BE2C (cell line): ENCODE data around the gene PLOD1.
"Not testable (repeated sequence)": the region's sequence is repeated elsewhere in the genome, so short reads cannot be mapped to it uniquely, and the experiment has no call there.

Experiments used
- DNase-seq: peaks from one replicate; pipeline ENCODE4 v3.0.0-alpha.2; 2020
- H3K27me3 ChIP-seq: fragments of 250-450 bp; sonication (Bioruptor Pico); 2 replicates; pipeline ENCODE4 v1.5.1; 2020; ENCODE audit warnings: mild to moderate bottlenecking
- H3K36me3 ChIP-seq: fragments of 250-450 bp; sonication (Bioruptor Pico); 2 replicates; pipeline ENCODE4 v1.5.1; 2020; ENCODE audit warnings: mild to moderate bottlenecking
- H3K4me1 ChIP-seq: fragments of 250-450 bp; sonication (Bioruptor Pico); 2 replicates; pipeline ENCODE4 v1.5.1; 2020
- H3K4me3 ChIP-seq: 2 replicates; pipeline ENCODE4 v1.5.1; 2011; ENCODE audit warnings: low read depth, low read length
- H3K9me3 ChIP-seq: fragments of 250-450 bp; sonication (Bioruptor Pico); 2 replicates; pipeline ENCODE4 v1.5.1; 2020
- TF ChIP-seq, protein P1 (sequence below): IDR thresholded peaks from 2 replicates; pipeline ENCODE4 v1.5.1; 2012; ENCODE audit warnings: mild to moderate bottlenecking, low read depth, low read length

Gene PLOD1

GRCh38 chr1:11888877-11889208 is 45.7 kb upstream of the PLOD1 start:
- DNase-seq, result no peak
- TF ChIP-seq, protein P1, sequence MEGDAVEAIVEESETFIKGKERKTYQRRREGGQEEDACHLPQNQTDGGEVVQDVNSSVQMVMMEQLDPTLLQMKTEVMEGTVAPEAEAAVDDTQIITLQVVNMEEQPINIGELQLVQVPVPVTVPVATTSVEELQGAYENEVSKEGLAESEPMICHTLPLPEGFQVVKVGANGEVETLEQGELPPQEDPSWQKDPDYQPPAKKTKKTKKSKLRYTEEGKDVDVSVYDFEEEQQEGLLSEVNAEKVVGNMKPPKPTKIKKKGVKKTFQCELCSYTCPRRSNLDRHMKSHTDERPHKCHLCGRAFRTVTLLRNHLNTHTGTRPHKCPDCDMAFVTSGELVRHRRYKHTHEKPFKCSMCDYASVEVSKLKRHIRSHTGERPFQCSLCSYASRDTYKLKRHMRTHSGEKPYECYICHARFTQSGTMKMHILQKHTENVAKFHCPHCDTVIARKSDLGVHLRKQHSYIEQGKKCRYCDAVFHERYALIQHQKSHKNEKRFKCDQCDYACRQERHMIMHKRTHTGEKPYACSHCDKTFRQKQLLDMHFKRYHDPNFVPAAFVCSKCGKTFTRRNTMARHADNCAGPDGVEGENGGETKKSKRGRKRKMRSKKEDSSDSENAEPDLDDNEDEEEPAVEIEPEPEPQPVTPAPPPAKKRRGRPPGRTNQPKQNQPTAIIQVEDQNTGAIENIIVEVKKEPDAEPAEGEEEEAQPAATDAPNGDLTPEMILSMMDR, result no peak
- no peak overlapping the region for H3K4me3 ChIP-seq

DNA sequence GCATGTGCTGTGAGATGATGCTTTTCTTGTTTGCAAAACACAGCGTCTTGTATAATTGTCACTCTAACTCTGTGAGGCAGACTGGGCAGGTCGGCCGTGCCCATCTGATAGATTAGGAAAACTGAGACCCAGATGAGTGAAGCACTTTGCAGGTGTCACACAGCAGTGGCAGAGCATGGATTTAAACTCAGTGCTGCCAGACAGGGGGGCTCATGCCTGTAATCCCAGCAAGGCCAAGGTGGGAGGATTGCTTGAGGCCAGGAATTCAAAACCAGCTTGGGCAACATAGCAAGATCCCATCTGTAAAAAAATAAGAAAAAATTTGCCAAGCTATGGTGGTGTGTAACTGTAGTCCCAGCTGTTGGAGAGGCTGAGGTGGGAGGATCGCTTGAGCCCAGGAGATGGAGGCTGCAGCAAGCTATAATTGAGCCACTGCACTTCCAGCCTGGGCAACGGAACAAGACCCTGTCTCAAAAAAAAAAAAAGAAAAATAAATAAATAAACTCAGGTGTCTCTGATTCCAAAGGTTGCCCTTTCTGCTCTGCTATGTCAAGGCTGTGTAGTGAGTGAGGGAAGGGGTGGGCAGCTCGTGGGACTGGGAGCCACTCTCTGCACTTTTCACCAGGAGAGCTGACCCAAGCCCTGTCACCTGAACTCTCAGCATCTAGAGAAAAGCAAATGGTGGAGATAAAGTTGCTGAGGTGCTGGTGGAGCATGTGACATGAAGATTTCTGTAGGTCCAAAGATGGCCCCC is 42.9 kb upstream of the PLOD1 start:
- TF ChIP-seq, protein P1, result no peak
- DNase-seq, result no peak
- Histone ChIP-seq H3K36me3 (no peaks in the 10 kb centered on the region), H3K27me3 (no peaks in the 10 kb centered on the region), H3K4me3 (no peak overlapping the region), H3K4me1 (no peaks in the 10 kb centered on the region), H3K9me3 (no peaks in the 10 kb centered on the region)

More at GRCh38 chr1:11888877-11889208, 45.7 kb upstream of the PLOD1 start:
- Histone ChIP-seq H3K27me3 (no peaks in the 10 kb centered on the region), H3K36me3 (no peaks in the 10 kb centered on the region), H3K4me1 (no peaks in the 10 kb centered on the region), H3K9me3 (no peaks in the 10 kb centered on the region)

DNA sequence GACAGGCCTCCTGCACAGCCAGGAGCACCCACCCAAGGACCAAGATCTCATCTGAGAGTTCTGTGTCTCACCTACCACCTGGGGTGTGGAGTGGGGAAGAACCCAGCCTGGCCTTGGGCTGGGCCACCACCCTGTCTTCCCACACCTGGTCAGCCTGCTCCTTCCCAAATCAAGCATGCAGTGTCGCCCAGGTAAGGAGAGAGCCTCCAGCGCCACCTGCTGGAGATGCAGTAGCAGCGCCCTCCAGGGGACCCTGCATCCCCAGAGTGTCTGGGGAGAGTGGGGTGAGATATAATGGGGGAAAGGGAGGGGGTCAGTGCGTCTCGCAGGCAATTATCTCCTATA is 40.6 kb upstream of the PLOD1 start:
- Histone ChIP-seq H3K27me3 (no peaks in the 10 kb centered on the region), H3K36me3 (no peaks in the 10 kb centered on the region), H3K9me3 (no peaks in the 10 kb centered on the region), H3K4me1 (no peaks in the 10 kb centered on the region), H3K4me3 (no peak overlapping the region)
- TF ChIP-seq, protein P1, result peak; percentile 80
- peak; percentile 64 for DNase-seq

DNA sequence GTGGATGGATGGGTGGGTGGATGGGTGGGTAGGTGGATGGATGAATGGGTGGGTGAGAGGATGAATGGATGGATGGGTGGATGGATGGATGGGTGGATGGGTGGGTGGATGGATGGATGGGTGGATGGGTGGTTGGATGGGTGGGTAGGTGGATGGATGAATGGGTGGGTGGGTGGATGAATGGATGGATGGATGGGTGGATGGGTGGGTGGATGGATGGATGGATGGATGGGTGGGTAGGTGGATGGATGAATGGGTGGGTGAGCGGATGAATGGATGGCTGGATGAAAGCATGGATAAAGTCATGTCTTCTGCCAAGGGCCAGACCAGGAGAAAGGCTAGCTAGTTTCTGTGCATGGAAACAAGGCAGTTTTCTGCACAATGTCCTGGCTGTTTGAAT is 40.0 kb upstream of the PLOD1 start:
- not testable (repeated sequence) for H3K4me3 ChIP-seq, H3K36me3 ChIP-seq, H3K27me3 ChIP-seq, H3K4me1 ChIP-seq, H3K9me3 ChIP-seq, DNase-seq

DNA sequence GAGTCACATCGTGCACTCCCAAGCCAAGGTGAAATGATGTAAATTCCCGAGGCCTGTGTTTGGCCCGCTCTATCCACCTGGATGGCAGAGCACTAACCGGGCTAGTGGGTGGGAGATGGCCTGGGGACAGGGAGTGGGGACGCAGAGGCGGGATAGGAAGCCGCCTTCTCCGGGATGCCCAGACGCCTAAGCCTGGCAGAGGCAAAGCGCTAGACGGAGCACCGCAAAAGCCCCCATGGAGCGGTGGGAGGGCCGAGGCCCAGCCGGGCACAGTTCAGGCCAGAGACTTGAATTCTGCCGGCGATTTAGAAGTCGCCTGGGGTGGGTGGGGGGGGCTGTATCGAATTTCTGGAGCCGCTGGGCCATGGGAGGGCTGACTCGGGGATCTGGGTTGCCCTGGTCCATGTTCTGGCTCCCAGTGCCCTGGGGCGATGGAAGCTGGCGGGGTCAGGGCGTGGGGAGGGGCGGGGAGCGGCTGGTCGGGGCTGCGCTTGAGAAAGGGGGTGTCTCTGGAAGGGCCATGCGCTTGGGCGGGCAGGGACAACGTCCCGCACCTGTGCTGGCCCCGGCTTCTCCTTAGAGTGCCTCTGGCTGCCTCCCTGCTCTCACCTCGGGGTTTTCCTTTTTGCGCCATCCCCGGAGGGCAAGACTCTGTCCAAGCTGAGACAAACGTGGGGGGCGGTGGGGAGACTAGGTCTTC is 36.3 kb upstream of the PLOD1 start:
- H3K4me3 ChIP-seq, result no peak overlapping the region
- no peaks in the 10 kb centered on the region for H3K27me3 ChIP-seq
- DNase-seq, result no peak
- H3K4me1 ChIP-seq, result no peaks in the 10 kb centered on the region
- H3K9me3 ChIP-seq, result no peaks in the 10 kb centered on the region
- TF ChIP-seq, protein P1, result no peak
- H3K36me3 ChIP-seq, result no peaks in the 10 kb centered on the region

GRCh38 chr1:11898831-11899467 is 35.6 kb upstream of the PLOD1 start:
- Histone ChIP-seq H3K9me3 (no peaks in the 10 kb centered on the region), H3K4me1 (no peaks in the 10 kb centered on the region), H3K36me3 (no peaks in the 10 kb centered on the region), H3K27me3 (no peaks in the 10 kb centered on the region), H3K4me3 (no peak overlapping the region)
- DNase-seq, result no peak
- TF ChIP-seq, protein P1, result no peak

DNA sequence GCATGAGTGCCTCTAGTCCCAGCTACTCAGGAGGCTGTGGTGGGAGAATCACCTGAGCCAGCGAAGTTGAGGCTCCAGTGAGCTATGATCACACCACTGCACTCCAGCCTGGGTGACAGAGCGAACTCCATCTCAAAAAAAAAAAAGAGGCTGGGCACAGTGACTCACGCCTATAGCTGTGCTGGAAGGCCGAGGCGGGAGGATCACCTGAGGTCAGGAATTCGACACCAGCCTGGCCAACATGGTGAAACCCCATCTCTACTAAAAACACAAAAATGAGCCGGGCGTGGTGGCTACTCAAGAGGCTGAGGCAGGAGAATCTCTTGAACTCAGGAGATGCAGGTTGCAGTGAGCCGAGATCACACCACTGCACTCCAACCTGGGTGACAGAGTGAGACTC is 33.1 kb upstream of the PLOD1 start:
- not testable (repeated sequence) for DNase-seq, H3K27me3 ChIP-seq, H3K36me3 ChIP-seq

More for the DNA sequence above, 33.1 kb upstream of the PLOD1 start:
- H3K9me3 ChIP-seq, H3K4me3 ChIP-seq, H3K4me1 ChIP-seq: not testable (repeated sequence)
